A204.1 (cell line): ENCODE data around the gene APRT.

Experiments
- FAIRE-seq: peaks from 2 replicates; lab custom pipeline; 2012; peaks lifted over from hg19 to GRCh38; lab: Jason Lieb, UNC

Gene APRT

DNA sequence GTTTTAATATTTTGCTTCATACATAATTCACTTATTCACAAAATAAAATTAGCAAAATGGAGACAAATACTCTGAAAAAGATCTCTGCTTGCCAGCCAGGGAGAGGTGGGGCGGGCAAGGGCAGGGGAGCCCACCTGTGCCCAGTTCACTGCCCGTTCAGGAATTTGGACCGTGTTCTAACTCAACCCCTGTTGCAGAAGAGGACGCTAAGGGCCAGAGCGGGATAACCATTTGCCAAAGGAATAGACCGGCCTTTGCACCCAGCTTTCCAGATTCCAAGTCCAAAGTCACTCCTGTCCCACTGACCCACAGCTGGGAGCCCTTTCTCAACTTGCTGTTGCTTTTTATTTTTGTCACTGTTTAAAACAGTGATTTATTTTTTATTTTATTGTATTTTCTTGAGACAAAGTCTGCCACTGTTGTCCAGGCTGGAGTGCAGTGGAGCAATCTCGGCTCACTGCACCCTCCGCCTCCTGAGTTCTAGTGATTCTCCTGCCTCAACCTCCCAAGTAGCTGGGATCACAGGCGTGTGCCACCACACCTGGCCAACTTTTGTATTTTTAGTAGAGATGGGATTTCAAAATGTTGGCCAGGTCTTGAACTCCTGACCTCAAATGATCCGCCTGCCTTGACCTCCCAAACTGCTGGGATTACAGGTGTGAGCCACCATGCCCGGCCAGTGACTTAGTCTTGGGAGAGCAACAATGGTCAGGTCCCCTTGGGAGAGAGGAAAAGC, 24.0 kb downstream of the APRT start:
- FAIRE-seq = no peak

DNA sequence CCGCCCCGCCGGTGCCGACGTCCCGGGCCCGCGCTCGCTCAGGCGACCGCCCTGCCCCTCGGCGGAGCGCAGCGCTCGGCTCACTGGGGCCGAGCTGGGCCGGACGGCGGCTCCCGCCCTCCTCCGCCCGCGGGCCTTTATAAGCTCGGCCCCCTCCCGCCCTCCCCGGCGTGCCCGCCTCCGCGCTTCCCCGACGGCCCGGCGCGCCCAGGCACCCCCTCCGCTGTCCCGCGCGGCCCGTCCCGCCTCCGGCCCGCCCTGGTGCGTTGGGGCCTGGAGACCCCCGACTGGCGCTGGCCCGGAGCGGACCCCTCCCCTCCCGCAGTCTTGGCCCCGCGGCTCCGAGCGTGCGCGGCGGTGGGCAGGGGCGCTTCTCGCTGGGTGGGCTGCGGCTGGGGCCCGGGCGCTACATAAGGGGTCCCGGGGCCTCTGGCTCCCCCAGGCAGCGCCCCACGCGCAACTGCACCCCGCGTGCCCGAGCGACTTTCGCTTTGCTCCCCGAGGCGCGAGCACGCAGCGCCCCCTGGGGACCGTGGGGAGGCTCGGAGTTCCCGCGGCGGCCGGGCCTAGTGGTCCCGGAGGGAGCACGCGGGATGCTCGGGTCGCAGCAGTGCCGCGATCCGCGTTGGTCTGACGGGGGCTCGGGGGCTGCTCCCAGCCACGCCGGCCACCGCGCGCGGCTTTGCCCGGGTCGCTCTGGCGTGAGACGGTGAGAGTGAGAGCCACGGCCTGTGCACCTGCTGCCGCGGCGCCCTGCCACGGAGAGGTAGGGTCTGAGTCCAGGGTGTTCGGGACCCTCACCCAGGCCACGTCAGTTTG, 26.4 kb downstream of the APRT start, which contains the start of gene PIEZO1:
Gene PIEZO1 (minus strand): TSS at position 115 of the 819 bp plus-strand sequence. CDS start 256 bp downstream, outside the sequence.
- no peak for FAIRE-seq

- FAIRE-seq = no peak
Observed at GRCh38 chr16:88784856-88785105, 26.9 kb downstream of the APRT start.

- FAIRE-seq = no peak
Observed at GRCh38 chr16:88784074-88784855, 27.5 kb downstream of the APRT start.

DNA sequence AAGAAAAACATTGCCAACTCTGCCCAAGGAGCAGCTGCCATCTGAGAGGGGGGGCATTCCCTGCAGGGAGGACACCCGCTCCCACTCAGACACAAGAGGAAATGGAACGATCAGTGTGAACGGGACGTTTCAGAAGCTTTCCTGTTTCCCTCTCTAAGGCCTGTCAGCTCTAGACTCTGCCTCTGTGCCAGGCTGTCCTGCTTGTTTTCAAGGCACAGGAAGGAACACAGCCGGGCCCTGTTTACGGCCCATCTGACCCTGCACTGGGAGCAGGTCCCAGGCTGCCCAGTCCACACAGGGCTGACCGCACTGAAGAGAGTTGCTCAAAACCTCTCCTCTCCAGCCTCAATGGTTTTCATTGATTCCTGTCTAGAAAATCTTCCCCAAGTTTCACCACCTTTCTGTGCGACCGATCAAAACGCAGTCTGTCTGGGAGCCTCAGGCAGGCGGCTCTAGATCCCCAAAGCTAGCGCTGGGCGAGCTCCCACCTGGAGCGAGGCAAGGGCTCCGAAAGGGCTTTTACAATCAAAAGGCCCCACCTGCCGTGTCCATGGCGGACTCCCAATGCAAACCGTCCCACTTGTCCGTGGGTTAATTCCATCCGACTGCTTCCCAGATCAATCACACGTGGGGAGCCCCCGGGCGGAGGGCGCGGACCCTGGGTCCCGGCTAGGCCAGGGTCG, 28.2 kb downstream of the APRT start:
- FAIRE-seq = no peak

DNA sequence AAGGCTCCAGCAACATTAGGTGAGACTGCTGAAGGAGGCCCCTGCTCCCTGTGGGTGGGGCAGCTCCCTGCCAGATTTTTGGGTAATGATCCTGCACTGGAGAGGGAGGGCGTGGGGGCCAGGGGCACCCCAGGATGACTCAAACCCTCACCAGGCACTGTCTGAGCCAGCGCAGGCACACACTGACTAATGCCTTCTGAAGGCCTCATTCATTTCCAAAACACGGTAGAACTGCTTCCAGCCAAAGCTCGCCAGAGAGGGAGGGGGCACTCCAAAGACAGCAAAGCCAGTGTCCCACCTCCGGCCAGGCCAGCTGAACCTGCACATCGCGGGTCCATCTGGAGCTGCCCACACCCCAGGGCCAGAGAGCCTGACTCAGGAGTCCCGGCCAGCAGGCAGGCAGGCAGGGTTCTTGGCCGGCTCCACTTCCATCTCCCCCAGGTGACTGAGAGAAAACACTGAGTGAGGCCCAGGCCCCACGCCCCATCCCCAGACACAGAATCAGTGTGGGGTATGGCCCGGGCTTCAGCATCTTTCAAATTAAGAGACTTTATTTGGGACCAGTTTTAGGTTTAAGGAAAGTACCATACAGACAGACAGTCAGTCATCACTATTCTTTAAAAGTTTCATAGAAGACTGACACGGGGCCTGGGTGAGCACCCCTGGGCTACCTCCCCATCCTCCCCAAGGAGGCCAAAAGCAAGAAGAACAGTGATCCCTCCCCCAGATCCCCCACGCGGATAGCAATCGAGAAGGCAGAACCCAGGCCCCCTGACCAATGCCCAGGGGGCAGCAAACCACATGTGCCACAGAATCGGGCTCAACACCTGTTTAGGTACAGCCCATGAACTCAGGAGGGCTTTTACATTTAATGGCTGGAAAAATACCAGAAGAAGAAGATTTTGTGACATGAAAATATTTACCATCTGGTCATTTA, 29.0 kb downstream of the APRT start:
- FAIRE-seq = no peak

DNA sequence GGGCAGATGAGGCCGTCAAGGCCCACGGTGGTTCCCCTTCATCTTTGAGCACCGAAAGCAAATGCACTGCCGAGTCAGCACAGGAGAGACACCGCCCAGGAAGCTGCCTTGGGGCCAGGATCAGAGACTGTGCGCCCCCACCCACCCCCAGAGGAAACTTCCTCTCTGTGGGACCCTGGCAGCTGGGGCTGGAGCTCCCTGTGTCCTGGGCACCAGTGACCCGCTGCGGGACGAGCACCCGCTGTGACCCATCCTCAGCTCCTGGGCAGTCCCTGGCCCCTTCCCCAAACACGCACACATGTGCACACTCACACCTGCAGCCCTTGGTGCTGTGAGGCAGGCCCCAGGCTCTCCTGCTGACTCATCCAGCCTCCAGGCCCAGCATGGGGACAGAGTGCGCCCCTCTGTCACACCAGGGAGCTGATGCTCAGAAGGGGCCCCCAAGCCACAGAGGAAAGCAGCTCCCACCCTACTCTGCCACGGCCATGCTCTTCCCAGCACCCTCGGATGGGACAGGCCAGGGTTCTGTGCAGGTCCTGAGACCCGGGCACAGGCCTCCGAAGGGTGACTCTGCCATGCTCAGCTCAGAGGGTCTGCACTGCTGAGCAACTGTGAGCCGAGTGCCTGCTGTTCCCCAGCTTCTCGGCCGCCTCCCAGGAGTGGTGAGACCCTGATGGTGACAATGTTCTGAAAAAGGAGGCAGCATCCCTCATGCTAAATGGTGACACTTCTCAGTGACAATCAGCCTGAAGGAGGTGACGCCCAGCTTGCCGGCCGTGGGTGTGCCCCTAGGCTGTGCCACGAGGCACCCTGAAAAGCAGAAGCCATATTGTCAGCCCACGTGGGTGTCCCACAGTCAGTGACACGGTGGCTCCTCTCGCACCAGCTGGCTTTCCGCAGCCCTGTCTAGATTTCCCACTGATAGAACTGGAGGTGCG, 30.3 kb downstream of the APRT start:
- no peak for FAIRE-seq

DNA sequence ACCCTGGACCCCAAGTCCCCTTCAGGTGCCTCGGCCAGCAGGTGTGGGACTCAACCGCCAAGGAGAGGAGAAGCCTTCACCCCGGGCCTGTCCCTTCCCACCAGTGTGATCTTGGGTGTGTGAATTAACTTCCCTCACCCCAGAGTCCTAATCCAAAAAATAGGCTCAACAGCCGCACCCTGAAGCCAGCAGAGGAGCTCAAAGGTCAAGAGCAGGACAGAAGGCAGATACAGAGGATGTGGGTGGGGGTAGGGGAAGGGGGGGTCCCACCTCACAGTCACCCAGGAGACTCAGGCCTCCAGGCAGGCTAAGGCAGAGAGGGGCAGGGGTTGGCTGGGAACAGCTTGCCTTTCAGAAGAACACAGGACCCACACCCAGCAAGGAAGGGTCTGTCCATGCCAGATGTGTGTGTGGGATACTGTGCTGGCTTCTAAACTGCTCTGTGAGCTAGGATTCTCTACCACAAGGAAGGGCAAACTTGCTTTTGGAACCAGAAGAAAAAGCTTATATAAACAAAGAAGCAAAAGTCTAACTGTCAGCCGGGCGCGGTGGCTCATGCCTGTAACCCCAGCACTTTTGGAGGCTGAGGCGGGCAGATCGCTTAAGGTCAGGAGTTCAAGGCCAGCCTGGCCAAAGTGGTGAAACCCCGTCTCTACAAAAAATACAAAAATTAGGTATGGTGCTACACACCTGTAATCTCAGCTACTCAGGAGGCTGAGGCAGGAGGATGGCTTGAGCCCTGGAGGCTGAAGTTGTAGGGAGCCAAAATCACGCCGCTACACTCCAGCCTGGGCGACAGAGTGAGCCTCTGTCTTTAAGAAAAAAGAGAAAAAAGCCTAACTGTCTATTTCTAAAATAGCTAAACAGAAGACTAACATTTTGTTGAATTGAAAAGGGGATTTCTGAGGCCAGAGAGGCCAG, 31.3 kb downstream of the APRT start:
- no peak for FAIRE-seq

DNA sequence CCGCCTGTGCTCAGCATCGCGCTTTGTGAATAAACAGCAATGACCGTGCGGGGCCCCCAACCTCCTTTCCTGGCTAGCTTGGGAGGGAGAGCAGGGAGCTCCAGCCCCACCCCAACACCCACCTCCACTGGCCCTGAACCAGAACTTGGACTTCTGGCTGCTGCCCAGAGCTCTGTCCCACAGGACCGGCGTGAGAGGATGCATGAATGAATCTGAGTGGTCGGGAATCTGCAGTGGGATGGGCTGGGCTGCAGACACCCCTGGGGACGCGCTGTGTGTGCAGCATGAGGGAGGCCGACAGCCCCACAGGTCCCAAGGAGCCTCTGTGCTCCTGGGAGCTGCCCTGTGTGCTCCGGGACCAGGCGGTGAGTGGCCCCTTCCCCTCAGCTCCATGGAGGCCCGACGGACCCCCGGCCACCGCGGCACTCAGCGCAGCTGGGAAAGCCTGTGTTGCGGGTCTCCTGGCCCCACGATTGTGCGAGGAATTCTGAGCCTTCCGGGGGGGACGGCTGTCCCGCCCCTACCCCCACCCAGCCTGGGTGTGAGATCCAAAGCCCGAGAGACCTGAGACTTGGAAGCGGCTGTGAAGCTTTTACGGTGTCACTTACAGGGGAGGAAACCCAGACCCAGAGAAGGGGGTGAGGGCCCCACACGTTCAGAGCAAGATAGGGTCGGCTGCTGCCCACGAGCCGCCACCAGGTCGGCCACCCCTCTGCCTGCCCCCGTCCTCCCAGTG, 32.2 kb downstream of the APRT start:
- no peak for FAIRE-seq

DNA sequence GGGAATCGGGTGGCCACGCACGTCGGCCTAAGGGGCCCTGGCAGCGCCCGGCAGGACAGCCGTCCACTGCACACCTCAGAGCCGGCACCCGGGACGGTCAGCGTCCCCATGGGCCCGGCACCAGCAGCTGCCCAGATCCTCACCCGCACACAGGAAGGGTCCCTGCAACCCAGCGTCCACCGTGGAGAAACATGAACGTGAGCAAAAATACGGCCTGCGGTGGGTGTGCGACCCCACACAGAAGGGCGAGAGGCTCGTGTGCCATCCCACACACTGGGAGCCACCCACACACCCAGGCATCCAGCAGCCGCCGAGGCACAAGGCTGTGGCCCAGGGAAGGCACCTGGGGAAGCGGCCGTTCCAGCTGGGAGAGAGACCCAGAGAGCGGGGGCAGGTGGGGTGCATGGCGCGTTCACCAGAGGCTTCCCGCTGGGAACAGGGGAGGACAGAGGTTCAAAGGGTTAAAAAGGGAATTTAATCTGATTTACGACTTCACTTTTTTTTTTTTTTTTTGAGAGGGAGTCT, 33.1 kb downstream of the APRT start:
- no peak for FAIRE-seq

DNA sequence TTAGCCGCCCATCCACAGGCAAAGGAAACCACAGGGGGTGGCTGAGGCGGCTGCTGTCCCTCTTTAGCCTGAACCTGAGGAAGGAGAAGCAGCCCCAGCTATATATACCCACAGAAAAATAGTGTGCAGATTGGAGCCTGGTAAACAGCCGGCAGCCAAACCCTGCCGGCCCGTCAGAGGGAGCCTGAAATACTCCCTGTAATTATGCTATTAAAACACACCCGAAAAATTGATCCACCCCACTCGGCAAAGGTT, 33.5 kb downstream of the APRT start:
- no peak for FAIRE-seq

- no peak for FAIRE-seq
Observed at GRCh38 chr16:88777471-88778270, 34.1 kb downstream of the APRT start.

DNA sequence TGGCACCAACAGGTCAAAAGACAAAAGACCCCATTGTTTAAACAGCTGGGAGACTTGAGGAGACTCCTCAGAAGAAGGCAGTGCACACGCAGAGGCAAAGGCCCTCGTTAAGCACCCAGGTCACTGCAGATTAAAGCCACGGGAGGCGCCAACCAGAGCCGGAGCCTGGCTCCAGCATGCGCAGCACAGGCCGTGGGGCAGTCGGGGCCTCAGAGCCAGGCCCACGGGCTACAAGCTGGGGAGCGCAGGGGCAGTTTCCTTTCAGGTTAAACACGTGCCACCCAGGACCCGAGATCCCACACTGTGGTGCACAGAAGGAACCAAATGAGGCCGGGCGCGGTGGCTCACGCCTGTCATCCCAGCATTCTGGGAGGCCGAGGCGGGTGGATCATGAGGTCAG, 35.9 kb downstream of the APRT start:
- no peak for FAIRE-seq

DNA sequence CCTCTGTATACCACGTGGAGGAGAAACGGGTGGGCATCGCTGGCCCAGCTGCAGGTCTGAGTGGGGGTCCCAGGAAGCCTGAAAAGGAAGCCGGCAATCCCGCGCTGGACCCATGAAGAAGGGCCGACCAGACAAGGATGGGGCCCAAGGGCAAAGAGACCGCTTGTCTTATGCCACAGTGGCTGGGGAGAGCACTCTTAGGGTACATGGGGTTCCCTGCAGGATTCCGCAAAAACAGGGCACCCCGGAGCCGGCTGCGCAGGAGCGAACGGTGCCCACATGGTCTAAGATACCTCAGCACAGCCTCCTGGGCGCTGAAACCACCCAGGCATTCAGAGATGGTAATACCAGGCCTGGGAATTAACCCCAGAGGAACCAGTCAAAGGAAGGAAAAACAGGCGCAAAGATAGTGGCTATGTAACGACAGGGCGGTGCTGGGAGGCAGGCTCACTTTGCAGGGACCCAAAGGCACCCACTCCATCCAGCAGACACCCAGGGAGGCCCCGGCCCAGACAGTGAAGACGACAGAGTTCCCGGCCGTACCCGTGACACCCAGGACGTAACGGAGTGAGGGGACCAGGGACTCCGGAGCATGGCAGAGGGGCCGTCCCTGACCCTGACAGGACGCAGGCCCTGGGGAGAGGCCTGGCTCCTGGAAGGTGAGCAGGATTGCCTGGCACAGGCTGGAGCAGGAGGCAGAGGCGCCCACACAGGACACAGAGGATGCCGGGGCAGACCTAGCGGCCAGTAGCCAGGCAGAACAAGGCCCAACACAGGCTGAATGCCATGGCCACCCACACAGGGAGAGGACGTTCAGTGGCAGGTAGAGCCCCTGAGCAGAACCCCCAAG, 37.0 kb downstream of the APRT start:
- FAIRE-seq = no peak

DNA sequence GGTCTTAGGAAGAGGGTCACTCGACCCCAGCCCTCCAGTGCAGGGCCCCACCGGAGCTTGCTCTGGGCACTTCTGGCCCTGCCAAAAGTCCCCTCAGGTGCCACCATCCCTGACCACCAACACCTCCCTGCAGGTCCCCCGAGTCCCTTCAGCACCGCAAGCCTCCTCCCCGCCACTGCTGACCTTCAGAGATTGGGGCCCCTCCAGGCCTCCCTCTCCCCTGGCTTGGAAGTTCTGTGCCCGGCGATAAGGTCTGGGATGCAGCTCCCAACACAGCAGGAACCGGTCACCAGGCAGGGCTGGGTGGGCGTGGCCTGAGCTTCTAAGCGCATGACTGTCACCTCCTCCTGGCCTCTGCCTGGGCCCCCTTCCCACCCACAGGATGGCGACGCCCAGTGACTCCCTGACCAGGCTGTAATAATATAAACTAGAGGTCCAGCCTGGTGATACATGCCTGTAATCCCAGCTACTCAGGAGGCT, 37.9 kb downstream of the APRT start:
- FAIRE-seq = no peak
